C4-2B (cell line): ENCODE measurements around the gene ANLN.

ENCODE experiments used
- ZFX ChIP-seq: fragments of 450-650 bp; IDR thresholded peaks from 2 replicates; pipeline ENCODE4 v1.6.1; 2017
- TF ChIP-seq, protein P1 (sequence below): fragments of 450-650 bp; conservative IDR thresholded peaks from 2 replicates; pipeline ENCODE4 v1.5.1; 2017; ENCODE audit warnings: mild to moderate bottlenecking

GRCh38 chr7:36407636-36408550 lies 18.2 kb downstream of the ANLN start:
- TF ChIP-seq, protein P1, sequence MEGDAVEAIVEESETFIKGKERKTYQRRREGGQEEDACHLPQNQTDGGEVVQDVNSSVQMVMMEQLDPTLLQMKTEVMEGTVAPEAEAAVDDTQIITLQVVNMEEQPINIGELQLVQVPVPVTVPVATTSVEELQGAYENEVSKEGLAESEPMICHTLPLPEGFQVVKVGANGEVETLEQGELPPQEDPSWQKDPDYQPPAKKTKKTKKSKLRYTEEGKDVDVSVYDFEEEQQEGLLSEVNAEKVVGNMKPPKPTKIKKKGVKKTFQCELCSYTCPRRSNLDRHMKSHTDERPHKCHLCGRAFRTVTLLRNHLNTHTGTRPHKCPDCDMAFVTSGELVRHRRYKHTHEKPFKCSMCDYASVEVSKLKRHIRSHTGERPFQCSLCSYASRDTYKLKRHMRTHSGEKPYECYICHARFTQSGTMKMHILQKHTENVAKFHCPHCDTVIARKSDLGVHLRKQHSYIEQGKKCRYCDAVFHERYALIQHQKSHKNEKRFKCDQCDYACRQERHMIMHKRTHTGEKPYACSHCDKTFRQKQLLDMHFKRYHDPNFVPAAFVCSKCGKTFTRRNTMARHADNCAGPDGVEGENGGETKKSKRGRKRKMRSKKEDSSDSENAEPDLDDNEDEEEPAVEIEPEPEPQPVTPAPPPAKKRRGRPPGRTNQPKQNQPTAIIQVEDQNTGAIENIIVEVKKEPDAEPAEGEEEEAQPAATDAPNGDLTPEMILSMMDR, result no peak
- TF ChIP-seq ZFX, result no peak
